Measurements from ENCODE around the gene KIF27.
"Not testable (repeated sequence)": the region's sequence is repeated elsewhere in the genome, so short reads cannot be mapped to it uniquely, and the experiment has no call there.

Gene KIF27

GRCh38 chr9:83932851-83933250, 11.6 kb upstream of the KIF27 start:
- H3K4me3 ChIP-seq (ENCODE audit: low read length), result no peak overlapping the region
- no peak for TF ChIP-seq CTCF (conservative IDR thresholded peaks at IDR 0.05; ENCODE audit: low read length)
- DNase-seq (ENCODE audit: low read depth), result no peak

- DNase-seq (ENCODE audit: low read depth), result no peak
- TF ChIP-seq CTCF (conservative IDR thresholded peaks at IDR 0.05; ENCODE audit: low read length), result no peak
- H3K4me3 ChIP-seq (ENCODE audit: low read length), result no peak overlapping the region
These were observed 10.8 kb upstream of the KIF27 start for GRCh38 chr9:83932011-83932410.

- DNase-seq (ENCODE audit: low read depth), result no peak
- no peak for TF ChIP-seq CTCF (conservative IDR thresholded peaks at IDR 0.05; ENCODE audit: low read length)
- no peak overlapping the region for H3K4me3 ChIP-seq (ENCODE audit: low read length)
These were observed 9.6 kb upstream of the KIF27 start for GRCh38 chr9:83930881-83931280.

GRCh38 chr9:83927591-83927990, 6.4 kb upstream of the KIF27 start:
- DNase-seq (ENCODE audit: low read depth), result no peak
- H3K4me3 ChIP-seq (ENCODE audit: low read length), result no peak overlapping the region
- no peak for TF ChIP-seq CTCF (conservative IDR thresholded peaks at IDR 0.05; ENCODE audit: low read length)

- peak; percentile 58 for TF ChIP-seq CTCF (conservative IDR thresholded peaks at IDR 0.05; ENCODE audit: low read length)
- peak overlapping the region; percentile 75 for H3K4me3 ChIP-seq (ENCODE audit: low read length)
- peak; percentile 35 for DNase-seq (ENCODE audit: low read depth)
These were observed 734 bp downstream of the KIF27 start for GRCh38 chr9:83920469-83920926.

- no peak for TF ChIP-seq CTCF (conservative IDR thresholded peaks at IDR 0.05; ENCODE audit: low read length)
- no peak overlapping the region for H3K4me3 ChIP-seq (ENCODE audit: low read length)
- DNase-seq (ENCODE audit: low read depth), result no peak
These were observed 2.1 kb downstream of the KIF27 start for GRCh38 chr9:83919111-83919510.

- peak; percentile 47 for TF ChIP-seq CTCF (conservative IDR thresholded peaks at IDR 0.05; ENCODE audit: low read length)
- peak; percentile 30 for DNase-seq (ENCODE audit: low read depth)
- not testable (repeated sequence) for H3K4me3 ChIP-seq (ENCODE audit: low read length)
These were observed 9.0 kb downstream of the KIF27 start for GRCh38 chr9:83912194-83912593.

Measured in AG10803 (cell line).